Activated CD8-positive, alpha-beta memory T cell treated with anti-CD3 and anti-CD28 coated beads, Interleukin-2, amount 10 ng/mL, durations not matched to agents 7 days and 5 days (primary cell): Measurements from ENCODE around the gene ALDH6A1. TPM values are rescaled to one million over a fixed set of nuclear protein-coding genes. Genes with fewer than 3 reads are reported as not detected.

Experiments
- ATAC-seq: fragments of 150-1000 bp; cut with Tn5 transposase; one replicate; pipeline ENCODE4 v1.10.0; 2021; ENCODE audit warnings: moderate library complexity
- CTCF ChIA-PET: fragments of 350-600 bp; sonication (Branson Sonifier 250); formaldehyde crosslinking; loops from one replicate; lab custom pipeline; 2021; ENCODE audit warnings: antibody characterized with exemption; lab: Charles Lee
- DNase-seq: peaks from one replicate; pipeline ENCODE4 v3.0.0-alpha.2; 2020
- H3K27ac Mint-ChIP-seq: one replicate; pipeline ENCODE4 v1.8.0; 2021; ENCODE audit warnings: mild to moderate bottlenecking, mixed read lengths
- H3K27me3 Mint-ChIP-seq: one replicate; pipeline ENCODE4 v1.8.0; 2021; ENCODE audit warnings: mixed read lengths
- H3K36me3 Mint-ChIP-seq: one replicate; pipeline ENCODE4 v1.8.0; 2021; ENCODE audit warnings: mild to moderate bottlenecking, mixed read lengths
- H3K4me1 Mint-ChIP-seq: one replicate; pipeline ENCODE4 v1.8.0; 2021; ENCODE audit warnings: mixed read lengths
- H3K4me3 Mint-ChIP-seq: one replicate; pipeline ENCODE4 v1.8.0; 2021; ENCODE audit warnings: mild to moderate bottlenecking, moderate library complexity, mixed read lengths
- H3K9me3 Mint-ChIP-seq: one replicate; pipeline ENCODE4 v1.8.0; 2022; ENCODE audit warnings: low read depth, mixed read lengths
- total RNA-seq, 2 experiments: library from RNA; stranded (reverse); gene quantifications; one replicate each; pipeline ENCODE4 v1.2.3, GENCODE V29; 2021

The ALDH6A1 gene
- total RNA-seq, 2 experiments from 2014 or later, result 13.8 to 15.5 TPM

DNA sequence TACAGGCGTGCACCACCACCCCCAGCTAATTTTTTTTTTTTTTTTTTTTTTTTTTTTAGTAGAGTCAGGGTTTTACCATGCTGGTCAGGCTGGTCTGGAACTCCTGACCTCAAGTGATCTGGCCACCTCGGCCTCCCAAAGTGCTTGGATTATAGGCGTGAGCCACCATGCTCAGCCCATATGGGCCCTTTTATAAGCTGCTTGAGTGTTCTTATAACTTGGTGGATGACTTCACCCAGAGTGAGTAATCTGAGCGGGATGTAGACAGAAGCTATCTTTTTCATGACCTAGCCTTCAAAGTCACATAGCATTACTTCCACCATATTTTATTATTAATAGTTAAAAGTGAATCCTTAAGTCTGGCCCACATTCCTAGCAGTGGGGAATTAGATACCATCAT, 48.7 kb downstream of the ALDH6A1 start:
- H3K27ac Mint-ChIP-seq, result no peak overlapping the region
- ATAC-seq (no peak), DNase-seq (no peak)
- no peaks in the 10 kb centered on the region for H3K9me3 Mint-ChIP-seq
- no peaks in the 10 kb centered on the region for H3K4me1 Mint-ChIP-seq
- no peak overlapping the region for H3K4me3 Mint-ChIP-seq
- CTCF ChIA-PET, result interaction anchor here (0.6 kb wide), 1 partner anchor 190 kb away, joined by 4 read pairs; no protein-coding TSS in a partner anchor
- H3K27me3 Mint-ChIP-seq, result no peaks in the 10 kb centered on the region
- no peaks in the 10 kb centered on the region for H3K36me3 Mint-ChIP-seq

GRCh38 chr14:74034572-74034971, 49.7 kb downstream of the ALDH6A1 start:
- Mint-ChIP-seq H3K9me3 (no peaks in the 10 kb centered on the region), H3K4me3 (no peak overlapping the region), H3K27me3 (no peaks in the 10 kb centered on the region), H3K27ac (no peak overlapping the region), H3K4me1 (no peaks in the 10 kb centered on the region), H3K36me3 (no peaks in the 10 kb centered on the region)
- ATAC-seq, result no peak
- no peak for DNase-seq
- CTCF ChIA-PET, result no interaction called here

DNA sequence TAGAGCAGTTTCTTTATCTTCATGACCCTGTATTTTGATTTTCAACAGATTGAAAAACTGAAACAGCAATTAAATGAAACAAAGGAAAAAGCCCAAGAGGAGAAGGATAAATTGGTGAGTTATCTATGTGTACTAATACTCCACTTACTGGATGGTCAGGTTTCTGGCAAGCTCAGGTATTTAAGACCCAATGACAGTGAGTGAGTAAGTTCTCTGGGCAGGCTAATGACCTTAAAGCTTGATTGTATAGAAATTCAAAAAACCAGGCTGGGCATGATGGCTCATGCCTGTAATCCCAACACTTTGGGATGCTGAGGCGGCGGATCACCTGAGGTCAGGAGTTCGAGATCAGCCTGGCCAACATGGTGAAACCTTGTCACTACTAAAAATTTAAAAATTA, 55.1 kb downstream of the ALDH6A1 start:
- Mint-ChIP-seq H3K27ac (no peak overlapping the region), H3K4me3 (no peak overlapping the region), H3K36me3 (no peaks in the 10 kb centered on the region), H3K4me1 (no peaks in the 10 kb centered on the region), H3K27me3 (no peaks in the 10 kb centered on the region), H3K9me3 (no peaks in the 10 kb centered on the region)
- DNase-seq (no peak), ATAC-seq (no peak)
- CTCF ChIA-PET, result no interaction called here

GRCh38 chr14:74022346-74022745, 61.9 kb downstream of the ALDH6A1 start:
- H3K4me3 Mint-ChIP-seq, result no peak overlapping the region
- H3K27me3 Mint-ChIP-seq, result no peaks in the 10 kb centered on the region
- H3K27ac Mint-ChIP-seq, result no peak overlapping the region
- no peaks in the 10 kb centered on the region for H3K36me3 Mint-ChIP-seq
- ATAC-seq (no peak), DNase-seq (no peak)
- H3K4me1 Mint-ChIP-seq, result peaks cover 11% of the 10 kb centered on the region
- H3K9me3 Mint-ChIP-seq, result no peaks in the 10 kb centered on the region
- CTCF ChIA-PET, result no interaction called here

DNA sequence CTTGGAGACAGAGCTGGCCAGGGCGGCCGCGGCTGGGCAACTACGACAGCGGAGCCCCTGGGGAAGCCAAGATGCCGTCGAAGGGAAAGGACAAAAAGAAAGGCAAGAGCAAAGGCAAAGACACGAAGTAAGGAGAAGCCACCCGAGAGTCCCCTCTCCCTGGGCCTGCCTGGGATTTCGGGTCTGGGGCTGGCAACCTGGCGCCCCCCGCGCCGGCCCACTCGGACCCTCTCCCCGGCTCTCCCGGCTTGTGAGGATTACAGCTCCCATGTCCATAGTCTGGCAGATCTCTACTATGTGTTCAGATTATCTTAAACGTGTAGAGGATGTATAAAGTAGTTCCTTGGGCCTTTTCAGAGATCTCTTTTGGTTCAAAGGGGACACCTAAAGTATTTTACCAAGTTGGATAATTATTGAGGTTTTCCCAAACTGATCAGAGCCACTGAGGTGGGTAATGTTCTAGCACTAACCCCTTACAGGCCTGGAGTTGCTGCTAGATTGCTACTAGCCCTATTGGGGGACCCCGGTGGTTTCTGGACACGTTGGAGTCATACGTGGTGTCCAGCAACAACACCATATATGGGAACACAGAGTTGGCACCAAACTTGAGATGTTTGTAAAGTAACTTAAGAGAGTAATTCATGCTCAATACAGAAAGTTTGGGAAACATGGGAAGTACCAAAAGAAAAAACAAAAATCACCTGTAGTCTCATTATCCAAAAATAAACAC, 64.7 kb downstream of the ALDH6A1 start:
- Mint-ChIP-seq H3K4me1 (peaks cover 20% of the 10 kb centered on the region), H3K4me3 (peak overlapping the region; percentile 87), H3K27me3 (no peaks in the 10 kb centered on the region), H3K9me3 (no peaks in the 10 kb centered on the region), H3K27ac (peak overlapping the region; percentile 73), H3K36me3 (no peaks in the 10 kb centered on the region)
- CTCF ChIA-PET, result interaction anchor here (0.6 to 1.3 kb wide), 2 partner anchors 12 to 130 kb away, joined by 3 to 4 read pairs; no protein-coding TSS in a partner anchor
- no peak for DNase-seq
- ATAC-seq, result no peak

DNA sequence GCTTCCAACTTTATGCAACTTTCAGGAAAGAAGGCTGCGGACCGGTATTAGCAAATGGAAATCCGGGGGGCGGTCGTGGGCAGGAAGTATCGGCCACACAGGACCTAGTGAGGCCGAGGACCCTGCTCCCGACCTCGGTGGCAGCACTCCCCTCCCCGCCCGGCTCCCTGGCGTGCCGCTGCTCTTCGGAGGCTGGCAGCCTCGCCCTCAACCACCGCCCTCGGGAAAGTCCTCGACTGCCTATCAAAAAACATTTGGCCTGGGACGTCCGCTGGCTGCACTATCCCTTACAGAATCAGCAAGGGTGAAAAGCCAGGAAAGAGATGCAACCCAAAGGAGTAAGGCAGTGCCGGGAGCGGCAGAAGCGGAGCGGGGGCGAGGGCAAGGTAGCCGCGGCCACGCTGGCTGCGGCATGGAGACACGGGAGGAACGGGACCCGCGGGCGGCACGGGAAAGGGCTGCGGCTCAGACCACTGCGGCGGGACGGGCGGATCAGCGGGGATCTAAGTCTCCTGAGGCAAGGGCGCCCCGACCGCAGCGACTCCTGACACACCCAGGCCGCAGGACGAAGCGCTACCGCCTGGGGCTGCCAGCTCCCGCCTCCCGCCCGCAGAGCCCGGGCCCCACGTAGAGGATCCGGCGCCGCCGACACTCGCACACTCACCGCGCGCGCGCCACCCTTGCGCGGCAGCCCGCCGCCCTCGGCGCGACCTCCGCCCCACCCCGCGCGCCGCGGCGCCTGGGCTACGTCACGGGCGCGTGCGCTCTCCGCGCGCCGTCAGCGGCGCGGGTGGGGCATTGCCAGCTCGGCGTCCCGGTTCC, 65.5 kb downstream of the ALDH6A1 start, which contains the start of the genes BBOF1 and ENTPD5:
TSS of gene BBOF1 (plus strand) at position 764 of the 822 bp plus-strand sequence. CDS start 130 bp downstream, outside the sequence.
TSS of gene ENTPD5 (minus strand) at position 703 of the 822 bp plus-strand sequence. CDS start 31,186 bp downstream, outside the sequence.
- Mint-ChIP-seq H3K36me3 (peaks cover 2% of the 10 kb centered on the region), H3K27ac (peak within 1 kb of the TSS; percentile 96), H3K27me3 (no peaks in the 10 kb centered on the region), H3K4me1 (peaks cover 20% of the 10 kb centered on the region), H3K9me3 (no peaks in the 10 kb centered on the region), H3K4me3 (peak within 1 kb of the TSS; percentile 87)
- peak; percentile 94 for ATAC-seq
- peak; percentile 84 for DNase-seq
- CTCF ChIA-PET, result interaction anchor here (0.6 to 1.3 kb wide), 3 partner anchors 13 to 129 kb away, joined by 3 to 5 read pairs (median 4); no protein-coding TSS in a partner anchor

- CTCF ChIA-PET, result interaction anchor here (1.3 kb wide), 2 partner anchors 13 to 56 kb away, joined by 4 to 5 read pairs; no protein-coding TSS in a partner anchor
- peaks cover 5% of the 10 kb centered on the region for H3K36me3 Mint-ChIP-seq
- ATAC-seq (peak; percentile 18), DNase-seq (no peak)
- no peaks in the 10 kb centered on the region for H3K9me3 Mint-ChIP-seq
- peak overlapping the region; percentile 96 for H3K27ac Mint-ChIP-seq
- peaks cover 22% of the 10 kb centered on the region for H3K4me1 Mint-ChIP-seq
- no peaks in the 10 kb centered on the region for H3K27me3 Mint-ChIP-seq
- H3K4me3 Mint-ChIP-seq, result peak overlapping the region; percentile 87
These were observed 66.1 kb downstream of the ALDH6A1 start for GRCh38 chr14:74018174-74018585.

GRCh38 chr14:74015963-74016362, 68.3 kb downstream of the ALDH6A1 start:
- DNase-seq (no peak), ATAC-seq (no peak)
- Mint-ChIP-seq H3K27ac (no peak overlapping the region), H3K4me1 (peaks cover 22% of the 10 kb centered on the region), H3K4me3 (no peak overlapping the region), H3K9me3 (no peaks in the 10 kb centered on the region), H3K27me3 (no peaks in the 10 kb centered on the region), H3K36me3 (peaks cover 8% of the 10 kb centered on the region)
- CTCF ChIA-PET, result interaction anchor here (0.6 kb wide), 1 partner anchor 445 kb away, joined by 3 read pairs; no protein-coding TSS in a partner anchor

- Mint-ChIP-seq H3K27me3 (no peaks in the 10 kb centered on the region), H3K9me3 (no peaks in the 10 kb centered on the region), H3K36me3 (peaks cover 10% of the 10 kb centered on the region), H3K4me3 (no peak overlapping the region), H3K4me1 (peaks cover 22% of the 10 kb centered on the region), H3K27ac (no peak overlapping the region)
- ATAC-seq, result no peak
- DNase-seq, result no peak
- CTCF ChIA-PET, result no interaction called here
These were observed 69.1 kb downstream of the ALDH6A1 start for GRCh38 chr14:74015176-74015575.

GRCh38 chr14:74014299-74014698, 70.0 kb downstream of the ALDH6A1 start:
- CTCF ChIA-PET, result no interaction called here
- DNase-seq (no peak), ATAC-seq (no peak)
- Mint-ChIP-seq H3K9me3 (no peaks in the 10 kb centered on the region), H3K4me3 (no peak overlapping the region), H3K4me1 (peaks cover 17% of the 10 kb centered on the region), H3K27ac (no peak overlapping the region), H3K27me3 (no peaks in the 10 kb centered on the region), H3K36me3 (peaks cover 10% of the 10 kb centered on the region)

DNA sequence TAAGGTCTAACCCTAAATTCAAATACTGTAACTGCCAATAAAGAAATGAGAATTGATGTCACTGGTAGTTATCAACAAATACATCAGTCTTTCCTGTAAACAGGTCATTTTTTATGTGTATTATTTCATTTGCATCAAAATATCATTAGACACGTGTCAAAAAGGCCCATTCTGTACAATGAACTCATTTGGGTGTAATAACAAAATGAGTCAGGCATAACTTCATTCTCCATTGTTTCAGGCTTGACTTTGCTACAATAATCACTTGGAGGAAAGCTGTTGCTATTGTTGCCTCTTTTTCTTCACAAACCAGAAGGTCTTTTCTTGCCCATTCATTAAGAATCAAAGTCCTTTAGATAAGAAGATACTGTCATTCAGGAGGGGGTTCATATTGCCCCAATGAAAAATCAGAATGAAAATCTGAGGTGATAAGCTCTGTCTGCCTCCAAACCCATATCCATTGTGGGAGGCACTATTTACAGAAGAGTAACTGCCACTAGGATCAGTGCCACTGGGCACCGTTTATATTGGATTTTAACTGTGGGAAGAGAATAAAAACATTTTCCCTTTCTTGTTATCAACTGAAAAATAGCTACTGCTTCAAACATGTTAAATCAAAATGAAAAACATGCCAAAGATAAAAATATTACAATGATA, 75.3 kb downstream of the ALDH6A1 start:
- H3K27ac Mint-ChIP-seq, result no peak overlapping the region
- H3K4me3 Mint-ChIP-seq, result no peak overlapping the region
- peaks cover 15% of the 10 kb centered on the region for H3K36me3 Mint-ChIP-seq
- no peaks in the 10 kb centered on the region for H3K9me3 Mint-ChIP-seq
- CTCF ChIA-PET, result interaction anchor here (0.8 to 0.9 kb wide), 2 partner anchors 21 to 249 kb away, joined by 3 read pairs; a partner anchor contains a TSS
- DNase-seq (no peak), ATAC-seq (no peak)
- peaks cover 2% of the 10 kb centered on the region for H3K4me1 Mint-ChIP-seq
- H3K27me3 Mint-ChIP-seq, result no peaks in the 10 kb centered on the region
